ENCODE measurements around the gene KCNK17.

DNA sequence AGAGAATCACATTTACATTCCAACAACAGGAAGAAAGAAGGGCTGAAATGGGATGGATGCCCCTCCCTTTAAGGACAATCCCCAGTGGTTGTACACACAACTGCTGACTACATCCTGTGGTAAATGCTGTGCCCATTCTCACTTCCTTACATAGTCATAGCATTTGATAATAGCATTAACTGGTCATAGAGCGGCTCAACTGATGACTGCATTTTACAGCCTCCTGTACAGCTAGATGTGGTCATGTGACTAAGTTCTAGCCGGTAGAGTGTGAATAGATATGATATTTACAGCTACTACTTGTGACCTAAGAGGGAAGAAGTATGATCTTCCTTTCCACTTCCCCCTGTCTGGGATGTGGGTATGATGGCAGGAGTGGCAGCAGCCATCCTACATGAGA lies 24.7 kb downstream of the KCNK17 start:
- TF ChIP-seq, protein P1, sequence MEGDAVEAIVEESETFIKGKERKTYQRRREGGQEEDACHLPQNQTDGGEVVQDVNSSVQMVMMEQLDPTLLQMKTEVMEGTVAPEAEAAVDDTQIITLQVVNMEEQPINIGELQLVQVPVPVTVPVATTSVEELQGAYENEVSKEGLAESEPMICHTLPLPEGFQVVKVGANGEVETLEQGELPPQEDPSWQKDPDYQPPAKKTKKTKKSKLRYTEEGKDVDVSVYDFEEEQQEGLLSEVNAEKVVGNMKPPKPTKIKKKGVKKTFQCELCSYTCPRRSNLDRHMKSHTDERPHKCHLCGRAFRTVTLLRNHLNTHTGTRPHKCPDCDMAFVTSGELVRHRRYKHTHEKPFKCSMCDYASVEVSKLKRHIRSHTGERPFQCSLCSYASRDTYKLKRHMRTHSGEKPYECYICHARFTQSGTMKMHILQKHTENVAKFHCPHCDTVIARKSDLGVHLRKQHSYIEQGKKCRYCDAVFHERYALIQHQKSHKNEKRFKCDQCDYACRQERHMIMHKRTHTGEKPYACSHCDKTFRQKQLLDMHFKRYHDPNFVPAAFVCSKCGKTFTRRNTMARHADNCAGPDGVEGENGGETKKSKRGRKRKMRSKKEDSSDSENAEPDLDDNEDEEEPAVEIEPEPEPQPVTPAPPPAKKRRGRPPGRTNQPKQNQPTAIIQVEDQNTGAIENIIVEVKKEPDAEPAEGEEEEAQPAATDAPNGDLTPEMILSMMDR (IDR thresholded peaks at IDR 0.05; ENCODE audit: control extremely low read depth in 1 of 3, insufficient read depth in 1 of 3, low read depth in 1 of 3, low read length in 3 of 3) = no peak
- TF ChIP-seq HDAC2 (IDR thresholded peaks at IDR 0.05; ENCODE audit: borderline replicate concordance in 1 of 2, low read depth in 2 of 2, low read length in 2 of 2) (no peak), POLR2AphosphoS5 (IDR thresholded peaks at IDR 0.05; ENCODE audit: low read depth, low read length) (no peak), RXRA (IDR thresholded peaks at IDR 0.05; ENCODE audit: insufficient read depth, low read depth, low read length) (no peak), EP300 (IDR thresholded peaks at IDR 0.05; ENCODE audit: borderline replicate concordance in 1 of 2, low read depth in 2 of 2, low read length in 2 of 2) (no peak), ZNF274 (IDR thresholded peaks at IDR 0.05; ENCODE audit: borderline replicate concordance, extremely low read depth, low read length) (no peak), POLR2A (IDR thresholded peaks at IDR 0.05; ENCODE audit: control extremely low read depth in 1 of 2, low read depth in 2 of 2, low read length in 2 of 2) (no peak), SRF (IDR thresholded peaks at IDR 0.05; ENCODE audit: low read depth, low read length) (no peak), EZH2 (IDR thresholded peaks at IDR 0.05; ENCODE audit: low read depth, low read length, severe bottlenecking) (no peak), TAF1 (IDR thresholded peaks at IDR 0.05; ENCODE audit: low read depth, low read length) (no peak)

Measured in H1 (cell line).